ENCODE data around the gene OTX1.

- TF ChIP-seq CTCF (IDR thresholded peaks at IDR 0.05) (no peak), EP300 (IDR thresholded peaks at IDR 0.05) (no peak), POLR2AphosphoS5 (IDR thresholded peaks at IDR 0.05) (no peak)
Measured at GRCh38 chr2:63057249-63058143, 6.9 kb downstream of the OTX1 start.

Data from upper lobe of left lung (tissue), 4 donors.